HepG2 (cell line): ENCODE results near the gene DSN1. TPM values are rescaled to one million over a fixed set of nuclear protein-coding genes. Genes with fewer than 3 reads are reported as not detected.
A peak's percentile ranks its signal among the peaks of the same experiment; 100 is the strongest.

Experiments
- AKNA ChIP-seq: sonication (generic); formaldehyde crosslinking; IDR thresholded peaks from 2 replicates; pipeline ENCODE4 v1.4.0; 2020; ENCODE audit warnings: missing genetic modification reagents, borderline replicate concordance
- ARNT ChIP-seq: fragments of 450-650 bp; IDR thresholded peaks from 2 replicates; pipeline ENCODE4 v1.6.1; 2017
- DNMT3B ChIP-seq: conservative IDR thresholded peaks from 2 replicates; pipeline ENCODE4 v1.6.1; 2016; ENCODE audit warnings: missing biosample characterization, control low read depth
- ELF3 ChIP-seq: IDR thresholded peaks from 2 replicates; pipeline ENCODE4 v1.6.1; 2016; ENCODE audit warnings: missing genetic modification reagents, missing compliant biosample characterization
- JUNB ChIP-seq: sonication (generic); formaldehyde crosslinking; IDR thresholded peaks from 2 replicates; pipeline ENCODE4 v1.8.0; 2022; ENCODE audit warnings: missing genetic modification reagents, mild to moderate bottlenecking, borderline replicate concordance
- MBD4 ChIP-seq: IDR thresholded peaks from 2 replicates; pipeline ENCODE4 v1.6.1; 2012; ENCODE audit warnings: low read length, inconsistent platforms, borderline replicate concordance
- NFYC ChIP-seq: IDR thresholded peaks from 2 replicates; pipeline ENCODE4 v1.6.1; 2016; ENCODE audit warnings: missing genetic modification reagents, missing compliant biosample characterization
- NONO ChIP-seq, 2 experiments: fragments of 450-650 bp in 1 of 2; sonication (generic) in 1 of 2; formaldehyde crosslinking in 1 of 2; IDR thresholded peaks in 1 of 2; conservative IDR thresholded peaks in 1 of 2; 2 replicates each; pipeline versions ENCODE4 v1.6.1 to v1.8.0; 2017 to 2022; ENCODE audit warnings: mild to moderate bottlenecking in 1 of 2, missing genetic modification reagents in 1 of 2, moderate library complexity in 1 of 2
- RFX5 ChIP-seq: IDR thresholded peaks from 2 replicates; pipeline ENCODE4 v1.6.1; 2011; ENCODE audit warnings: low read depth, low read length, improper control_type of control experiment
- RXRA ChIP-seq: sonication (generic); formaldehyde crosslinking; IDR thresholded peaks from 2 replicates; pipeline ENCODE4 v1.5.1; 2020; ENCODE audit warnings: missing genetic modification reagents
- TBX2 ChIP-seq: sonication (generic); formaldehyde crosslinking; IDR thresholded peaks from 2 replicates; pipeline ENCODE4 v1.5.0; 2020; ENCODE audit warnings: missing genetic modification reagents, mild to moderate bottlenecking, borderline replicate concordance
- YEATS2 ChIP-seq: sonication (generic); formaldehyde crosslinking; IDR thresholded peaks from 2 replicates; pipeline ENCODE4 v1.4.0; 2020; ENCODE audit warnings: missing genetic modification reagents, borderline replicate concordance
- ZNF280B ChIP-seq: sonication (generic); formaldehyde crosslinking; IDR thresholded peaks from 2 replicates; pipeline ENCODE4 v1.5.0; 2020; ENCODE audit warnings: missing genetic modification reagents, mild to moderate bottlenecking, borderline replicate concordance
- ZNF747 ChIP-seq: sonication (generic); formaldehyde crosslinking; IDR thresholded peaks from 2 replicates; pipeline ENCODE4 v1.8.1; 2023; ENCODE audit warnings: missing genetic modification reagents, mild to moderate bottlenecking, borderline replicate concordance
- ZNF782 ChIP-seq: sonication (generic); formaldehyde crosslinking; IDR thresholded peaks from 2 replicates; pipeline ENCODE4 v1.4.0; 2020; ENCODE audit warnings: missing genetic modification reagents, mild to moderate bottlenecking, borderline replicate concordance
- ZSCAN12 ChIP-seq: sonication (generic); formaldehyde crosslinking; IDR thresholded peaks from 2 replicates; pipeline ENCODE4 v1.9.0; 2021; ENCODE audit warnings: mild to moderate bottlenecking, missing genetic modification reagents
- ZSCAN31 ChIP-seq: sonication (generic); formaldehyde crosslinking; IDR thresholded peaks from 2 replicates; pipeline ENCODE4 v1.5.0; 2020; ENCODE audit warnings: low read depth, mild to moderate bottlenecking, missing genetic modification reagents
- polyA plus RNA-seq, 8 experiments: library from polyadenylated mRNA; depleted of rRNA in 3 of 8; stranded (reverse) in 7 of 8; unstranded in 1 of 8; fragments of >200 nt; fragmentation: Illumina TruSeq in 4 of 8; extraction: Trizol in 4 of 8; gene quantifications; 2 replicates each; pipeline versions ENCODE4 v1.2.1 to v1.2.3, GENCODE V29; 2011 to 2016; ENCODE audit warnings: low read depth in 4 of 8, missing spikeins in 1 of 8, mixed read lengths in 1 of 8; ENCODE audit not compliant: insufficient read depth in 1 of 8
- total RNA-seq, 5 experiments: library from RNA; depleted of rRNA; stranded (reverse); fragments of >200 nt; fragmentation: Illumina TruSeq; extraction: Trizol; gene quantifications; 2 replicates each; pipeline ENCODE4 v1.2.3, GENCODE V29; 2016; ENCODE audit warnings: low read depth in 1 of 5
- TF ChIP-seq, protein P1 (sequence below): sonication (generic); formaldehyde crosslinking; IDR thresholded peaks from 2 replicates; pipeline ENCODE4 v1.4.0; 2020; ENCODE audit warnings: low read depth, missing genetic modification reagents

Gene DSN1
- total and polyA plus RNA-seq, 2 of the 13 experiments (the other 11 are each of a cell fraction or from before 2014, with no cell fraction given): 18.7 to 53.7 TPM

- TF ChIP-seq ZNF280B (CRISPR knock-in tag): no peak
- no peak for TF ChIP-seq NONO (IDR thresholded peaks at IDR 0.05)
- no peak for TF ChIP-seq NONO (CRISPR knock-in tag; conservative IDR thresholded peaks at IDR 0.05)
- TF ChIP-seq DNMT3B (CRISPR knock-in tag): no peak
- no peak; the same call in 1 of the 2 replicates for TF ChIP-seq RXRA (CRISPR knock-in tag)
- no peak for TF ChIP-seq NFYC (CRISPR knock-in tag)
- TF ChIP-seq ZSCAN12 (CRISPR knock-in tag): no peak
- TF ChIP-seq MBD4: no peak
- TF ChIP-seq JUNB: no peak
- peak; percentile 12; the same call in 1 of the 2 replicates for TF ChIP-seq ELF3 (CRISPR knock-in tag)
- TF ChIP-seq TBX2 (CRISPR knock-in tag): no peak
- TF ChIP-seq, protein P1, sequence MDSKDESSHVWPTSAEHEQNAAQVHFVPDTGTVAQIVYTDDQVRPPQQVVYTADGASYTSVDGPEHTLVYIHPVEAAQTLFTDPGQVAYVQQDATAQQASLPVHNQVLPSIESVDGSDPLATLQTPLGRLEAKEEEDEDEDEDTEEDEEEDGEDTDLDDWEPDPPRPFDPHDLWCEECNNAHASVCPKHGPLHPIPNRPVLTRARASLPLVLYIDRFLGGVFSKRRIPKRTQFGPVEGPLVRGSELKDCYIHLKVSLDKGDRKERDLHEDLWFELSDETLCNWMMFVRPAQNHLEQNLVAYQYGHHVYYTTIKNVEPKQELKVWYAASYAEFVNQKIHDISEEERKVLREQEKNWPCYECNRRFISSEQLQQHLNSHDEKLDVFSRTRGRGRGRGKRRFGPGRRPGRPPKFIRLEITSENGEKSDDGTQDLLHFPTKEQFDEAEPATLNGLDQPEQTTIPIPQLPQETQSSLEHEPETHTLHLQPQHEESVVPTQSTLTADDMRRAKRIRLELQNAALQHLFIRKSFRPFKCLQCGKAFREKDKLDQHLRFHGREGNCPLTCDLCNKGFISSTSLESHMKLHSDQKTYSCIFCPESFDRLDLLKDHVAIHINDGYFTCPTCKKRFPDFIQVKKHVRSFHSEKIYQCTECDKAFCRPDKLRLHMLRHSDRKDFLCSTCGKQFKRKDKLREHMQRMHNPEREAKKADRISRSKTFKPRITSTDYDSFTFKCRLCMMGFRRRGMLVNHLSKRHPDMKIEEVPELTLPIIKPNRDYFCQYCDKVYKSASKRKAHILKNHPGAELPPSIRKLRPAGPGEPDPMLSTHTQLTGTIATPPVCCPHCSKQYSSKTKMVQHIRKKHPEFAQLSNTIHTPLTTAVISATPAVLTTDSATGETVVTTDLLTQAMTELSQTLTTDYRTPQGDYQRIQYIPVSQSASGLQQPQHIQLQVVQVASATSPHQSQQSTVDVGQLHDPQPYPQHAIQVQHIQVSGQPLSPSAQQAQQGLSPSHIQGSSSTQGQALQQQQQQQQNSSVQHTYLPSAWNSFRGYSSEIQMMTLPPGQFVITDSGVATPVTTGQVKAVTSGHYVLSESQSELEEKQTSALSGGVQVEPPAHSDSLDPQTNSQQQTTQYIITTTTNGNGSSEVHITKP (CRISPR knock-in tag): no peak
- TF ChIP-seq ZSCAN31 (CRISPR knock-in tag): no peak
- TF ChIP-seq YEATS2 (CRISPR knock-in tag): peak; percentile 43; the same call in 1 of the 2 replicates
- TF ChIP-seq ZNF782 (CRISPR knock-in tag): peak; percentile 45; the same call in 1 of the 2 replicates
- no peak for TF ChIP-seq AKNA (CRISPR knock-in tag)
- TF ChIP-seq RFX5: no peak
- TF ChIP-seq ARNT: no peak
- no peak for TF ChIP-seq ZNF747 (CRISPR knock-in tag)
Observed at GRCh38 chr20:36754656-36755222, 18.8 kb downstream of the DSN1 start (continued).
